Body of pancreas (tissue), 4 donors: ENCODE measurements around the gene SLC6A17. TPM values are rescaled to one million over a fixed set of nuclear protein-coding genes. Genes with fewer than 3 reads are reported as not detected.

ENCODE experiments used
- ATAC-seq: fragments of 150-250 bp; one replicate; pipeline ENCODE4 v1.9.1; 2016
- DNase-seq, 4 donors: peaks; one replicate each; pipeline ENCODE4 v3.0.0-alpha.2; 2019
- H3K27ac ChIP-seq, 4 donors: fragments of 200-600 bp; sonication (generic); 1 replicate in 3 of 4; 2 replicates in 1 of 4; pipeline versions ENCODE4 v1.5.1 to v1.6.1; 2016 to 2019; ENCODE audit warnings: mild to moderate bottlenecking in 1 of 4, mixed read lengths in 1 of 4, moderate library complexity in 1 of 4
- H3K27me3 ChIP-seq, 2 donors: fragments of 200-600 bp; sonication (generic); one replicate each; pipeline ENCODE4 v1.6.0; 2016; ENCODE audit warnings: mild to moderate bottlenecking in 1 of 2
- H3K36me3 ChIP-seq, 2 donors: fragments of 200-600 bp; sonication (generic); replicated peaks in 1 of 2; 2 replicates each; pipeline ENCODE4 v1.5.1; 2016; ENCODE audit warnings: low read depth in 2 of 2; ENCODE audit not compliant: insufficient read depth in 1 of 2
- H3K4me1 ChIP-seq: fragments of 200-600 bp; sonication (generic); one replicate; pipeline ENCODE4 v1.6.0; 2016
- H3K4me3 ChIP-seq, 2 donors: fragments of 200-600 bp; sonication (generic); 1 replicate in 1 of 2; 2 replicates in 1 of 2; pipeline ENCODE4 v1.5.1; 2016 to 2019
- H3K9me3 ChIP-seq, 3 donors: fragments of 200-600 bp; sonication (generic); 1 replicate in 2 of 3; 2 replicates in 1 of 3; pipeline ENCODE4 v1.5.1; 2016
- POLR2A ChIP-seq, 3 donors: fragments of 450-650 bp; IDR thresholded peaks; one replicate each; pipeline ENCODE4 v1.6.1; 2016; ENCODE audit warnings: antibody characterized with exemption in 3 of 3, mild to moderate bottlenecking in 2 of 3
- WGBS, 2 donors: methylation state at CpG; one replicate each; pipeline ENCODE4 v1.1.5; 2017; 5-methylcytosine and 5-hydroxymethylcytosine counted together
- intact Hi-C: fragments of 100-400 bp; cut with DNase I; formaldehyde crosslinking; loops from one replicate; pipeline ENCODE4 v1.15.1; 2023
- total RNA-seq, 2 donors: library from RNA; depleted of rRNA; stranded (reverse); fragments of >200 nt; gene quantifications; one replicate each; pipeline ENCODE4 v1.1.0, GENCODE V29; 2016
- TF ChIP-seq, protein P1 (sequence below), 7 experiments: fragments of 450-650 bp in 4 of 7; fragments of 200-600 bp in 3 of 7; sonication (generic) in 3 of 7; IDR thresholded peaks; one replicate each; pipeline ENCODE4 v1.5.1; 2016 to 2019; ENCODE audit warnings: antibody characterized with exemption in 7 of 7

SLC6A17 gene
- total RNA-seq, 2 donors from 2014 or later: 0.52 to 0.99 TPM

GRCh38 chr1:110223127-110223526 is 72.8 kb downstream of the SLC6A17 start:
- WGBS, 2 donors: 92 to 94% methylated on average over 25 to 27 of the region's 27 CpGs

GRCh38 chr1:110223581-110223980 is 73.3 kb downstream of the SLC6A17 start:
- no peak overlapping the region for H3K27ac ChIP-seq
- ATAC-seq (no peak), DNase-seq (no peak)
- H3K4me3 ChIP-seq: no peak overlapping the region
- H3K36me3 ChIP-seq: no peaks in the 10 kb centered on the region
- H3K4me1 ChIP-seq: peaks cover 17% of the 10 kb centered on the region
- WGBS, 2 donors: 88 to 93% methylated on average over 4 to 17 of the region's 17 CpGs
- intact Hi-C loops: no loop called here
- TF ChIP-seq, protein P1, sequence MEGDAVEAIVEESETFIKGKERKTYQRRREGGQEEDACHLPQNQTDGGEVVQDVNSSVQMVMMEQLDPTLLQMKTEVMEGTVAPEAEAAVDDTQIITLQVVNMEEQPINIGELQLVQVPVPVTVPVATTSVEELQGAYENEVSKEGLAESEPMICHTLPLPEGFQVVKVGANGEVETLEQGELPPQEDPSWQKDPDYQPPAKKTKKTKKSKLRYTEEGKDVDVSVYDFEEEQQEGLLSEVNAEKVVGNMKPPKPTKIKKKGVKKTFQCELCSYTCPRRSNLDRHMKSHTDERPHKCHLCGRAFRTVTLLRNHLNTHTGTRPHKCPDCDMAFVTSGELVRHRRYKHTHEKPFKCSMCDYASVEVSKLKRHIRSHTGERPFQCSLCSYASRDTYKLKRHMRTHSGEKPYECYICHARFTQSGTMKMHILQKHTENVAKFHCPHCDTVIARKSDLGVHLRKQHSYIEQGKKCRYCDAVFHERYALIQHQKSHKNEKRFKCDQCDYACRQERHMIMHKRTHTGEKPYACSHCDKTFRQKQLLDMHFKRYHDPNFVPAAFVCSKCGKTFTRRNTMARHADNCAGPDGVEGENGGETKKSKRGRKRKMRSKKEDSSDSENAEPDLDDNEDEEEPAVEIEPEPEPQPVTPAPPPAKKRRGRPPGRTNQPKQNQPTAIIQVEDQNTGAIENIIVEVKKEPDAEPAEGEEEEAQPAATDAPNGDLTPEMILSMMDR (IDR thresholded peaks at IDR 0.05): no peak
- TF ChIP-seq POLR2A (IDR thresholded peaks at IDR 0.05): no peak
- H3K9me3 ChIP-seq: no peaks in the 10 kb centered on the region
- H3K27me3 ChIP-seq: no peaks in the 10 kb centered on the region

More at GRCh38 chr1:110223127-110223526, 72.8 kb downstream of the SLC6A17 start:
- intact Hi-C loops: no loop called here
- TF ChIP-seq, protein P1 (IDR thresholded peaks at IDR 0.05): no peak
- no peak for TF ChIP-seq POLR2A (IDR thresholded peaks at IDR 0.05)
- Histone ChIP-seq H3K27me3 (no peaks in the 10 kb centered on the region), H3K27ac (no peak overlapping the region), H3K36me3 (no peaks in the 10 kb centered on the region), H3K4me1 (peaks cover 17% of the 10 kb centered on the region), H3K4me3 (no peak overlapping the region), H3K9me3 (no peaks in the 10 kb centered on the region)
- ATAC-seq (no peak), DNase-seq (no peak)

GRCh38 chr1:110224240-110224995 is 74.1 kb downstream of the SLC6A17 start:
- DNase-seq: no peak

GRCh38 chr1:110225212-110225611 is 74.9 kb downstream of the SLC6A17 start:
- Histone ChIP-seq H3K36me3 (no peaks in the 10 kb centered on the region), H3K27me3 (no peaks in the 10 kb centered on the region), H3K4me3 (no peak overlapping the region), H3K9me3 (no peaks in the 10 kb centered on the region), H3K4me1 (peaks cover 8% of the 10 kb centered on the region), H3K27ac (no peak overlapping the region)
- intact Hi-C loops: no loop called here
- 73% methylated on average over 7 of the region's 7 CpGs; no CpG with 5 or more reads in 1 of the 2 donors for WGBS, 2 donors
- DNase-seq: no peak
- TF ChIP-seq POLR2A (IDR thresholded peaks at IDR 0.05): no peak
- TF ChIP-seq, protein P1 (IDR thresholded peaks at IDR 0.05): no peak
- no peak for ATAC-seq

More at GRCh38 chr1:110224240-110224995, 74.1 kb downstream of the SLC6A17 start:
- Histone ChIP-seq H3K9me3 (no peaks in the 10 kb centered on the region), H3K4me1 (peaks cover 16% of the 10 kb centered on the region), H3K36me3 (no peaks in the 10 kb centered on the region), H3K27me3 (no peaks in the 10 kb centered on the region), H3K4me3 (no peak overlapping the region), H3K27ac (no peak overlapping the region)
- WGBS, 2 donors: 65 to 68% methylated on average over 7 to 8 of the region's 8 CpGs
- no peak for ATAC-seq
- intact Hi-C loops: no loop called here
- TF ChIP-seq POLR2A (IDR thresholded peaks at IDR 0.05): no peak
- TF ChIP-seq, protein P1 (IDR thresholded peaks at IDR 0.05): no peak
